ENCODE results near the gene TGFA.
"Not testable (repeated sequence)": the region's sequence is repeated elsewhere in the genome, so short reads cannot be mapped to it uniquely, and the experiment has no call there.

The TGFA gene

GRCh38 chr2:70467831-70468779 lies 85.5 kb downstream of the TGFA start:
- Histone ChIP-seq H3K36me3 (ENCODE audit: low read depth) (peaks cover 71% of the 10 kb centered on the region), H3K9me3 (ENCODE audit: severe bottlenecking) (no peaks in the 10 kb centered on the region), H3K27me3 (ENCODE audit: insufficient read depth, poor library complexity, severe bottlenecking) (no peaks in the 10 kb centered on the region), H3K4me3 (ENCODE audit: severe bottlenecking) (no peak overlapping the region), H3K27ac (ENCODE audit: poor library complexity, severe bottlenecking) (no peak overlapping the region), H3K4me1 (ENCODE audit: insufficient read depth, poor library complexity, severe bottlenecking) (no peaks in the 10 kb centered on the region)
- ATAC-seq (ENCODE audit: low read depth) (no peak), DNase-seq (ENCODE audit: low spot score) (no peak)
- TF ChIP-seq, protein P1, sequence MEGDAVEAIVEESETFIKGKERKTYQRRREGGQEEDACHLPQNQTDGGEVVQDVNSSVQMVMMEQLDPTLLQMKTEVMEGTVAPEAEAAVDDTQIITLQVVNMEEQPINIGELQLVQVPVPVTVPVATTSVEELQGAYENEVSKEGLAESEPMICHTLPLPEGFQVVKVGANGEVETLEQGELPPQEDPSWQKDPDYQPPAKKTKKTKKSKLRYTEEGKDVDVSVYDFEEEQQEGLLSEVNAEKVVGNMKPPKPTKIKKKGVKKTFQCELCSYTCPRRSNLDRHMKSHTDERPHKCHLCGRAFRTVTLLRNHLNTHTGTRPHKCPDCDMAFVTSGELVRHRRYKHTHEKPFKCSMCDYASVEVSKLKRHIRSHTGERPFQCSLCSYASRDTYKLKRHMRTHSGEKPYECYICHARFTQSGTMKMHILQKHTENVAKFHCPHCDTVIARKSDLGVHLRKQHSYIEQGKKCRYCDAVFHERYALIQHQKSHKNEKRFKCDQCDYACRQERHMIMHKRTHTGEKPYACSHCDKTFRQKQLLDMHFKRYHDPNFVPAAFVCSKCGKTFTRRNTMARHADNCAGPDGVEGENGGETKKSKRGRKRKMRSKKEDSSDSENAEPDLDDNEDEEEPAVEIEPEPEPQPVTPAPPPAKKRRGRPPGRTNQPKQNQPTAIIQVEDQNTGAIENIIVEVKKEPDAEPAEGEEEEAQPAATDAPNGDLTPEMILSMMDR (IDR thresholded peaks at IDR 0.05; ENCODE audit: poor library complexity, severe bottlenecking) = no peak

DNA sequence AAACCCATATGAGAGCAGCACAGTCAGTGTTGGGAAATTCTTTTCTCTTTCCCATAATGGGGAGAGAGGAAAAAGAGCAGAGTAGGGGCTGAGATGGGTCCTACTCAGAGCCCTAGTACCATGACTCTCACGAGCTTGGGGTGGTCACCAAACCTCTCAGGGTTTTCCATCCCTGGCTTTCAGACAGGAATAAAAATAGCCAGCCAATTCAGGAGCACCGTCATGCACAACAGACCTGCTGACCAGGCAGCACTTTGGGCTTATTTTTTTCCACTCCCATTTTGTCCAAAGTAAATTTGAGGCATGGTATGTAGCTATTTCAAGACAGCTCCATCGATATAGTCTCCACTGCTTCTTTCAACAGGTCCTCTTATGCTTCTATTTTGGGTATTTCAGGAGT lies 86.4 kb downstream of the TGFA start:
- H3K9me3 ChIP-seq (ENCODE audit: severe bottlenecking) = no peaks in the 10 kb centered on the region
- no peaks in the 10 kb centered on the region for H3K27me3 ChIP-seq (ENCODE audit: insufficient read depth, poor library complexity, severe bottlenecking)
- no peak overlapping the region for H3K27ac ChIP-seq (ENCODE audit: poor library complexity, severe bottlenecking)
- DNase-seq (ENCODE audit: low spot score) = no peak
- H3K4me1 ChIP-seq (ENCODE audit: insufficient read depth, poor library complexity, severe bottlenecking) = no peaks in the 10 kb centered on the region
- TF ChIP-seq, protein P1 (IDR thresholded peaks at IDR 0.05; ENCODE audit: poor library complexity, severe bottlenecking) = no peak
- H3K36me3 ChIP-seq (ENCODE audit: low read depth) = peaks cover 77% of the 10 kb centered on the region
- no peak overlapping the region for H3K4me3 ChIP-seq (ENCODE audit: severe bottlenecking)
- no peak for ATAC-seq (ENCODE audit: low read depth)

- ATAC-seq (ENCODE audit: low read depth); DNase-seq (ENCODE audit: low spot score); H3K27ac ChIP-seq (ENCODE audit: poor library complexity, severe bottlenecking): not testable (repeated sequence)
These were observed 87.0 kb downstream of the TGFA start for GRCh38 chr2:70466647-70467046.

DNA sequence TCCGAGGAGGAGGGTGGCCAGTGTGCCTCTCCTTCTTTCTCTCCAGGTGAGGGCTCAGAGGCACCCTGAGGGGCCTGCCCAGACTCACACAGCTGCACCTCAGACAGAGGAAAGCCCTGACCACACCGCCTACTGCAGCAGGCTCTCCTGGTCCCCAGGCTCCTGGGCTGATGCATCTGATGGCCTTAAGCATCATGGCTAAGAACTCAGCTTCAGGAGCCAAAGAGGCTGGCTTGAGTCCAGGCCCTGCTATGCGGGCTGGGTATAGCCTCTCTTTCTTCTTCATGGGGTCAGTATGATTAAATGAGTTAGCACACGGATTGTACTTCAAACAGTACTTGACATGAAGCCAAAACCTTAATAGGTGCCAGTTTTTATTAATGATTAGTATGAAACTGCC lies 89.6 kb downstream of the TGFA start:
- no peak overlapping the region for H3K27ac ChIP-seq (ENCODE audit: poor library complexity, severe bottlenecking)
- no peak for DNase-seq (ENCODE audit: low spot score)

More at GRCh38 chr2:70466647-70467046, 87.0 kb downstream of the TGFA start:
- H3K27me3 ChIP-seq (ENCODE audit: insufficient read depth, poor library complexity, severe bottlenecking); H3K9me3 ChIP-seq (ENCODE audit: severe bottlenecking); H3K4me3 ChIP-seq (ENCODE audit: severe bottlenecking); H3K4me1 ChIP-seq (ENCODE audit: insufficient read depth, poor library complexity, severe bottlenecking): not testable (repeated sequence)
- H3K36me3 ChIP-seq (ENCODE audit: low read depth) = peaks cover 83% of the 10 kb centered on the region

GRCh38 chr2:70463581-70463980 lies 90.0 kb downstream of the TGFA start:
- TF ChIP-seq, protein P1 (IDR thresholded peaks at IDR 0.05; ENCODE audit: poor library complexity, severe bottlenecking) = no peak
- peaks cover 88% of the 10 kb centered on the region for H3K36me3 ChIP-seq (ENCODE audit: low read depth)
- no peaks in the 10 kb centered on the region for H3K9me3 ChIP-seq (ENCODE audit: severe bottlenecking)
- no peak overlapping the region for H3K4me3 ChIP-seq (ENCODE audit: severe bottlenecking)
- no peak for ATAC-seq (ENCODE audit: low read depth)
- H3K4me1 ChIP-seq (ENCODE audit: insufficient read depth, poor library complexity, severe bottlenecking) = no peaks in the 10 kb centered on the region
- DNase-seq (ENCODE audit: low spot score) = no peak
- H3K27me3 ChIP-seq (ENCODE audit: insufficient read depth, poor library complexity, severe bottlenecking) = no peaks in the 10 kb centered on the region
- no peak overlapping the region for H3K27ac ChIP-seq (ENCODE audit: poor library complexity, severe bottlenecking)

More for the DNA sequence above, 89.6 kb downstream of the TGFA start:
- TF ChIP-seq, protein P1 (IDR thresholded peaks at IDR 0.05; ENCODE audit: poor library complexity, severe bottlenecking) = no peak
- ATAC-seq (ENCODE audit: low read depth) = no peak
- no peaks in the 10 kb centered on the region for H3K4me1 ChIP-seq (ENCODE audit: insufficient read depth, poor library complexity, severe bottlenecking)
- peaks cover 83% of the 10 kb centered on the region for H3K36me3 ChIP-seq (ENCODE audit: low read depth)
- H3K4me3 ChIP-seq (ENCODE audit: severe bottlenecking) = no peak overlapping the region
- H3K9me3 ChIP-seq (ENCODE audit: severe bottlenecking) = no peaks in the 10 kb centered on the region
- no peaks in the 10 kb centered on the region for H3K27me3 ChIP-seq (ENCODE audit: insufficient read depth, poor library complexity, severe bottlenecking)

All from RWPE2 (cell line).